ENCODE results near the gene RBM43.
A peak's percentile ranks its signal among the peaks of the same experiment; 100 is the strongest.

The RBM43 gene

DNA sequence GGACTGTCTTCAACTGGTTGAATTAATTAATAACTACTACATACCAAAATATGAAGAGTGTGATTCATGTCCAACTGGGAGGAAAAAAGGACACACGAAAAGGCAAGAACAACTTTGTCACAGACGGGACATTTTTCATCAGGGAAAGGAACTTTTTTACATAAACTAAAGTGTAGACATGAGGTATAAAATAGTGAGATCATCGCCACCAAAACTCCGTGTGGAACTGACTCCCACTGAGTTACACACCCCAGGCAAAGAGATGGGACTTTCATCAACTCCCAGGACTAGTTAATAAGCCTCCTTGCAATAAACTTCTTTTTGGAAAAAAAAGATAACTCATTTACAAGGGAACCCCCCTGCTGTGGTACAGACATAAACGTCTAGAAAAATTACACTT lies 40.7 kb upstream of the RBM43 start:
- CTCF ChIA-PET: interaction anchor here (0.6 kb wide), 1 partner anchor 126 kb away, joined by 4 read pairs; no protein-coding TSS in a partner anchor
- POLR2A ChIA-PET: no interaction called here
- no peak for TF ChIP-seq ZNF626 (tag by site-specific recombination; IDR thresholded peaks at IDR 0.05)
- no peak for TF ChIP-seq ZNF146 (tag by site-specific recombination; IDR thresholded peaks at IDR 0.05)
- TF ChIP-seq ZNF544 (tag by site-specific recombination; IDR thresholded peaks at IDR 0.05): no peak
- TF ChIP-seq, protein P1, sequence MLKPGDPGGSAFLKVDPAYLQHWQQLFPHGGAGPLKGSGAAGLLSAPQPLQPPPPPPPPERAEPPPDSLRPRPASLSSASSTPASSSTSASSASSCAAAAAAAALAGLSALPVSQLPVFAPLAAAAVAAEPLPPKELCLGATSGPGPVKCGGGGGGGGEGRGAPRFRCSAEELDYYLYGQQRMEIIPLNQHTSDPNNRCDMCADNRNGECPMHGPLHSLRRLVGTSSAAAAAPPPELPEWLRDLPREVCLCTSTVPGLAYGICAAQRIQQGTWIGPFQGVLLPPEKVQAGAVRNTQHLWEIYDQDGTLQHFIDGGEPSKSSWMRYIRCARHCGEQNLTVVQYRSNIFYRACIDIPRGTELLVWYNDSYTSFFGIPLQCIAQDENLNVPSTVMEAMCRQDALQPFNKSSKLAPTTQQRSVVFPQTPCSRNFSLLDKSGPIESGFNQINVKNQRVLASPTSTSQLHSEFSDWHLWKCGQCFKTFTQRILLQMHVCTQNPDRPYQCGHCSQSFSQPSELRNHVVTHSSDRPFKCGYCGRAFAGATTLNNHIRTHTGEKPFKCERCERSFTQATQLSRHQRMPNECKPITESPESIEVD (tag by site-specific recombination; IDR thresholded peaks at IDR 0.05): peak; percentile 88
- TF ChIP-seq ZNF221 (tag by site-specific recombination; IDR thresholded peaks at IDR 0.05; ENCODE audit: borderline replicate concordance): no peak
- TF ChIP-seq, protein P2, sequence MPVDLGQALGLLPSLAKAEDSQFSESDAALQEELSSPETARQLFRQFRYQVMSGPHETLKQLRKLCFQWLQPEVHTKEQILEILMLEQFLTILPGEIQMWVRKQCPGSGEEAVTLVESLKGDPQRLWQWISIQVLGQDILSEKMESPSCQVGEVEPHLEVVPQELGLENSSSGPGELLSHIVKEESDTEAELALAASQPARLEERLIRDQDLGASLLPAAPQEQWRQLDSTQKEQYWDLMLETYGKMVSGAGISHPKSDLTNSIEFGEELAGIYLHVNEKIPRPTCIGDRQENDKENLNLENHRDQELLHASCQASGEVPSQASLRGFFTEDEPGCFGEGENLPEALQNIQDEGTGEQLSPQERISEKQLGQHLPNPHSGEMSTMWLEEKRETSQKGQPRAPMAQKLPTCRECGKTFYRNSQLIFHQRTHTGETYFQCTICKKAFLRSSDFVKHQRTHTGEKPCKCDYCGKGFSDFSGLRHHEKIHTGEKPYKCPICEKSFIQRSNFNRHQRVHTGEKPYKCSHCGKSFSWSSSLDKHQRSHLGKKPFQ (tag by site-specific recombination; IDR thresholded peaks at IDR 0.05): no peak
- no peak for TF ChIP-seq ZFHX2 (tag by site-specific recombination; conservative IDR thresholded peaks at IDR 0.05)
- TF ChIP-seq, protein P3, sequence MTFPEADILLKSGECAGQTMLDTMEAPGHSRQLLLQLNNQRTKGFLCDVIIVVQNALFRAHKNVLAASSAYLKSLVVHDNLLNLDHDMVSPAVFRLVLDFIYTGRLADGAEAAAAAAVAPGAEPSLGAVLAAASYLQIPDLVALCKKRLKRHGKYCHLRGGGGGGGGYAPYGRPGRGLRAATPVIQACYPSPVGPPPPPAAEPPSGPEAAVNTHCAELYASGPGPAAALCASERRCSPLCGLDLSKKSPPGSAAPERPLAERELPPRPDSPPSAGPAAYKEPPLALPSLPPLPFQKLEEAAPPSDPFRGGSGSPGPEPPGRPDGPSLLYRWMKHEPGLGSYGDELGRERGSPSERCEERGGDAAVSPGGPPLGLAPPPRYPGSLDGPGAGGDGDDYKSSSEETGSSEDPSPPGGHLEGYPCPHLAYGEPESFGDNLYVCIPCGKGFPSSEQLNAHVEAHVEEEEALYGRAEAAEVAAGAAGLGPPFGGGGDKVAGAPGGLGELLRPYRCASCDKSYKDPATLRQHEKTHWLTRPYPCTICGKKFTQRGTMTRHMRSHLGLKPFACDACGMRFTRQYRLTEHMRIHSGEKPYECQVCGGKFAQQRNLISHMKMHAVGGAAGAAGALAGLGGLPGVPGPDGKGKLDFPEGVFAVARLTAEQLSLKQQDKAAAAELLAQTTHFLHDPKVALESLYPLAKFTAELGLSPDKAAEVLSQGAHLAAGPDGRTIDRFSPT (tag by site-specific recombination; IDR thresholded peaks at IDR 0.05): 0 out of 2 replicates have a peak, but pooled peaks have one; percentile 28
- TF ChIP-seq TCF7L2 (IDR thresholded peaks at IDR 0.05; ENCODE audit: borderline replicate concordance, low read depth, low read length): peak; percentile 52; the same call in 1 of the 2 replicates
- TF ChIP-seq ZNF549 (tag by site-specific recombination; IDR thresholded peaks at IDR 0.05): no peak
- TF ChIP-seq, protein P4, sequence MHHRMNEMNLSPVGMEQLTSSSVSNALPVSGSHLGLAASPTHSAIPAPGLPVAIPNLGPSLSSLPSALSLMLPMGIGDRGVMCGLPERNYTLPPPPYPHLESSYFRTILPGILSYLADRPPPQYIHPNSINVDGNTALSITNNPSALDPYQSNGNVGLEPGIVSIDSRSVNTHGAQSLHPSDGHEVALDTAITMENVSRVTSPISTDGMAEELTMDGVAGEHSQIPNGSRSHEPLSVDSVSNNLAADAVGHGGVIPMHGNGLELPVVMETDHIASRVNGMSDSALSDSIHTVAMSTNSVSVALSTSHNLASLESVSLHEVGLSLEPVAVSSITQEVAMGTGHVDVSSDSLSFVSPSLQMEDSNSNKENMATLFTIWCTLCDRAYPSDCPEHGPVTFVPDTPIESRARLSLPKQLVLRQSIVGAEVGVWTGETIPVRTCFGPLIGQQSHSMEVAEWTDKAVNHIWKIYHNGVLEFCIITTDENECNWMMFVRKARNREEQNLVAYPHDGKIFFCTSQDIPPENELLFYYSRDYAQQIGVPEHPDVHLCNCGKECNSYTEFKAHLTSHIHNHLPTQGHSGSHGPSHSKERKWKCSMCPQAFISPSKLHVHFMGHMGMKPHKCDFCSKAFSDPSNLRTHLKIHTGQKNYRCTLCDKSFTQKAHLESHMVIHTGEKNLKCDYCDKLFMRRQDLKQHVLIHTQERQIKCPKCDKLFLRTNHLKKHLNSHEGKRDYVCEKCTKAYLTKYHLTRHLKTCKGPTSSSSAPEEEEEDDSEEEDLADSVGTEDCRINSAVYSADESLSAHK (tag by site-specific recombination; IDR thresholded peaks at IDR 0.05): 0 out of 2 replicates have a peak, but pooled peaks have one; percentile 26
- no peak for TF ChIP-seq SETDB1 (IDR thresholded peaks at IDR 0.05; ENCODE audit: insufficient read length, low read length)
- no peak for TF ChIP-seq ZNF48 (tag by site-specific recombination; IDR thresholded peaks at IDR 0.05)
- TF ChIP-seq ZNF132 (tag by site-specific recombination; IDR thresholded peaks at IDR 0.05; ENCODE audit: borderline replicate concordance): no peak
- TF ChIP-seq ZNF341 (tag by site-specific recombination; IDR thresholded peaks at IDR 0.05; ENCODE audit: low read depth): no peak
- no peak for TF ChIP-seq YY1 (tag by site-specific recombination; IDR thresholded peaks at IDR 0.05)
- no peak for TF ChIP-seq ZNF184 (tag by site-specific recombination; IDR thresholded peaks at IDR 0.05)
- no peak for TF ChIP-seq KLF8 (tag by site-specific recombination; IDR thresholded peaks at IDR 0.05)
- peak; percentile 92 for TF ChIP-seq GLIS1 (tag by site-specific recombination; IDR thresholded peaks at IDR 0.05)
- TF ChIP-seq BCL11A (tag by site-specific recombination; IDR thresholded peaks at IDR 0.05; ENCODE audit: low read depth): no peak
- TF ChIP-seq ZNF664 (tag by site-specific recombination; IDR thresholded peaks at IDR 0.05): peak; percentile 9; the same call in 1 of the 2 replicates
- no peak for TF ChIP-seq ZNF391 (tag by site-specific recombination; IDR thresholded peaks at IDR 0.05; ENCODE audit: borderline replicate concordance, low read depth)
- TF ChIP-seq ZIC2 (tag by site-specific recombination; IDR thresholded peaks at IDR 0.05): peak; percentile 61
- TF ChIP-seq ZNF558 (tag by site-specific recombination; IDR thresholded peaks at IDR 0.05): no peak
- no peak for TF ChIP-seq BCL11B (tag by site-specific recombination; IDR thresholded peaks at IDR 0.05; ENCODE audit: low read depth)
- TF ChIP-seq ZNF112 (tag by site-specific recombination; IDR thresholded peaks at IDR 0.05): no peak
- TF ChIP-seq ZNF335 (tag by site-specific recombination; conservative IDR thresholded peaks at IDR 0.05): peak; percentile 33; the same call in 1 of the 2 replicates
- TF ChIP-seq ZNF214 (tag by site-specific recombination; IDR thresholded peaks at IDR 0.05; ENCODE audit: borderline replicate concordance): no peak
- no peak for TF ChIP-seq ZNF768 (tag by site-specific recombination; IDR thresholded peaks at IDR 0.05)
- peak; percentile 45; the same call in 1 of the 2 replicates for TF ChIP-seq ZSCAN30 (tag by site-specific recombination; IDR thresholded peaks at IDR 0.05)
- TF ChIP-seq SP7 (tag by site-specific recombination; IDR thresholded peaks at IDR 0.05): no peak
- no peak for TF ChIP-seq ZNF354C (tag by site-specific recombination; IDR thresholded peaks at IDR 0.05; ENCODE audit: borderline replicate concordance, low read depth)
- TF ChIP-seq FEZF1 (tag by site-specific recombination; IDR thresholded peaks at IDR 0.05): peak; percentile 59

More for the DNA sequence above, 40.7 kb upstream of the RBM43 start:
- no peaks in the 10 kb centered on the region for H3K9me3 ChIP-seq (ENCODE audit: control insufficient read depth, insufficient read depth, low read depth, low read length)
- peaks cover 7% of the 10 kb centered on the region; the same call in 1 of the 2 replicates for H3K4me1 ChIP-seq (ENCODE audit: control insufficient read depth, insufficient read depth, low read length)
- no peak overlapping the region; the same call in 1 of the 2 replicates for H3K27ac ChIP-seq (ENCODE audit: extremely low read depth, low read depth, low read length)
- no peaks in the 10 kb centered on the region for H3K36me3 ChIP-seq (ENCODE audit: control insufficient read depth in 2 of 2, insufficient read depth in 1 of 2, low read length in 2 of 2)
- no peak overlapping the region for H3K4me3 ChIP-seq (ENCODE audit: low read depth, low read length)

Data from HEK293 (cell line).